ENCODE measurements around the gene MYRF. TPM values are rescaled to one million over a fixed set of nuclear protein-coding genes. Genes with fewer than 3 reads are reported as not detected.

MYRF gene
- total and polyA plus RNA-seq, 2 of the 4 experiments (the other 2 are of a cell fraction) = 1.6 to 10.7 TPM

- TF ChIP-seq MAZ (IDR thresholded peaks at IDR 0.05; ENCODE audit: borderline replicate concordance, low read depth, low read length) (no peak), CHD1 (IDR thresholded peaks at IDR 0.05; ENCODE audit: low read depth, low read length) (no peak), CEBPB (IDR thresholded peaks at IDR 0.05; ENCODE audit: low read depth, low read length) (no peak)
- peaks cover 27% of the 10 kb centered on the region; the same call in 1 of the 2 replicates for H3K27me3 ChIP-seq (ENCODE audit: control insufficient read depth, insufficient read depth, low read length)
- ATAC-seq (ENCODE audit: low read depth) (no peak), DNase-seq (no peak)
- BruUV-seq (replicated peaks) = no TSS peak
- intact Hi-C loops (cut with micrococcal nuclease) = no loop called here
- H3K27ac ChIP-seq (ENCODE audit: insufficient read depth, low read length) = no peak overlapping the region
- no CpG with 5 or more reads among the region's 6 CpGs for WGBS, 2 experiments (ENCODE audit: extremely low coverage in 2 of 2, insufficient read length in 1 of 2)
- H2AK5ac ChIP-seq (ENCODE audit: low read depth, low read length) = no peak overlapping the region
- POLR2A ChIA-PET (ENCODE audit: unreplicated experiment) = no interaction called here
- H3K9me1 ChIP-seq (ENCODE audit: insufficient read depth, low read length) = peaks cover 2% of the 10 kb centered on the region
- H4K8ac ChIP-seq (ENCODE audit: low read depth in 2 of 2, low read length in 2 of 2) = no peak overlapping the region
- CTCF ChIA-PET = no interaction called here
- peaks cover 3% of the 10 kb centered on the region for H3K4me1 ChIP-seq (ENCODE audit: control insufficient read depth, insufficient read depth, low read length)
- H3K79me1 ChIP-seq (ENCODE audit: low read depth in 1 of 2, low read length in 2 of 2) = 0 out of 4 replicates have a peak, but pooled peaks cover 0 to 3% of the 10 kb centered on the region in 2 experiments
- H3K14ac ChIP-seq (replicated peaks; ENCODE audit: low read depth, low read length) = no peak overlapping the region
- no peak overlapping the region for H3K9ac ChIP-seq (ENCODE audit: low read depth, low read length)
- H3K23ac ChIP-seq (ENCODE audit: low read depth, low read length) = no peak overlapping the region
- H2BK120ac ChIP-seq (ENCODE audit: low read depth, low read length) = no peak overlapping the region
- H2BK20ac ChIP-seq (ENCODE audit: low read depth, low read length) = no peak overlapping the region
- no peaks in the 10 kb centered on the region for H3K9me3 ChIP-seq (ENCODE audit: control insufficient read depth, insufficient read depth, low read length)
- no peak overlapping the region for H4K5ac ChIP-seq (ENCODE audit: low read depth, low read length)
- no peak overlapping the region for H2AFZ ChIP-seq (replicated peaks; ENCODE audit: low read length, poor library complexity)
- no peak overlapping the region for H3K4me2 ChIP-seq (ENCODE audit: low read depth, low read length)
- dilution Hi-C loops (cut with HindIII; ENCODE audit: low sequenced_read_pairs, unreplicated experiment) = no loop called here
- H3K4ac ChIP-seq (ENCODE audit: low read depth, low read length) = no peak overlapping the region
- H3K36me3 ChIP-seq (ENCODE audit: control insufficient read depth, insufficient read depth, low read length) = no peaks in the 10 kb centered on the region
- H2BK5ac ChIP-seq (ENCODE audit: low read depth, low read length, poor library complexity, severe bottlenecking) = no peak overlapping the region
- H3K18ac ChIP-seq (ENCODE audit: low read depth, low read length) = no peak overlapping the region
- no peak overlapping the region for H2BK15ac ChIP-seq (ENCODE audit: low read depth, low read length)
- H4K91ac ChIP-seq (ENCODE audit: insufficient read depth, low read depth, low read length) = no peak overlapping the region
- no peak overlapping the region for H3K4me3 ChIP-seq (ENCODE audit: insufficient read depth, low read depth, low read length)
- no peak overlapping the region for H3K56ac ChIP-seq (ENCODE audit: extremely low read depth, insufficient read depth, low read length)
- H4K20me1 ChIP-seq (ENCODE audit: insufficient read depth, low read length) = no peaks in the 10 kb centered on the region
- in situ Hi-C loops (cut with MboI; ENCODE audit: low sequenced_read_pairs) = no loop called here
- H2AK9ac ChIP-seq (replicated peaks; ENCODE audit: low read depth, low read length, poor library complexity) = no peak overlapping the region
These were observed 39.6 kb upstream of the MYRF start for GRCh38 chr11:61712846-61713245.
